ENCODE results near the gene OR10A3. TPM values are rescaled to one million over a fixed set of nuclear protein-coding genes. Genes with fewer than 3 reads are reported as not detected.

OR10A3 gene
- total RNA-seq, 5 donors from 2014 or later (not counting 1 experiment from before 2014, with no cell fraction given) = not detected

- Histone ChIP-seq H3K36me3 (ENCODE audit: control insufficient read depth in 2 of 2, extremely low read depth in 1 of 2, insufficient read depth in 1 of 2, low read length in 1 of 2) (no peaks in the 10 kb centered on the region), H3K27me3 (replicated peaks in 1 of 2; ENCODE audit: control insufficient read depth in 2 of 2, extremely low read depth in 1 of 2, insufficient read depth in 2 of 2, low read length in 1 of 2) (peaks cover 0 to 9% of the 10 kb centered on the region in 2 experiments), H3K4me3 (ENCODE audit: control insufficient read depth in 1 of 2, extremely low read depth in 1 of 2, low read length in 1 of 2) (no peak overlapping the region), H3K4me1 (ENCODE audit: control insufficient read depth in 1 of 2, extremely low read depth in 1 of 2, insufficient read depth in 2 of 2, low read length in 2 of 2) (no peaks in the 10 kb centered on the region), H3K9me3 (no peaks in the 10 kb centered on the region), H3K27ac (ENCODE audit: low read length) (no peak overlapping the region)
- no peak overlapping the region for H3K4me3 Mint-ChIP-seq
- no peaks in the 10 kb centered on the region for H3K36me3 Mint-ChIP-seq
- no peak for ATAC-seq (replicated peaks in 1 of 4)
- no peaks in the 10 kb centered on the region for H3K9me3 Mint-ChIP-seq
- WGBS (ENCODE audit: insufficient coverage) = no CpG with 5 or more reads among the region's 1 CpG
- POLR2A ChIA-PET = no interaction called here
- peaks cover 26 to 38% of the 10 kb centered on the region in 2 donors for H3K27me3 Mint-ChIP-seq
- no peak for DNase-seq
- no peak overlapping the region for H3K27ac Mint-ChIP-seq
- no peaks in the 10 kb centered on the region for H3K4me1 Mint-ChIP-seq
- CTCF ChIA-PET = interaction anchor here in 1 of 2 donors (0.6 kb wide), 1 partner anchor 39 kb away, joined by 3 read pairs; no protein-coding TSS in a partner anchor
Observed at GRCh38 chr11:7949934-7950333, 8.4 kb upstream of the OR10A3 start.

- Histone ChIP-seq H3K9me3 (no peaks in the 10 kb centered on the region), H3K27ac (ENCODE audit: low read length) (no peak overlapping the region), H3K4me1 (ENCODE audit: control insufficient read depth in 1 of 2, extremely low read depth in 1 of 2, insufficient read depth in 2 of 2, low read length in 2 of 2) (no peaks in the 10 kb centered on the region), H3K36me3 (ENCODE audit: control insufficient read depth in 2 of 2, extremely low read depth in 1 of 2, insufficient read depth in 1 of 2, low read length in 1 of 2) (no peaks in the 10 kb centered on the region), H3K4me3 (ENCODE audit: control insufficient read depth in 1 of 2, extremely low read depth in 1 of 2, low read length in 1 of 2) (no peak overlapping the region), H3K27me3 (replicated peaks in 1 of 2; ENCODE audit: control insufficient read depth in 2 of 2, extremely low read depth in 1 of 2, insufficient read depth in 2 of 2, low read length in 1 of 2) (peaks cover 0 to 14% of the 10 kb centered on the region in 2 experiments)
- no CpG with 5 or more reads among the region's 2 CpGs for WGBS (ENCODE audit: insufficient coverage)
- no peak overlapping the region for H3K27ac Mint-ChIP-seq
- no peak overlapping the region for H3K4me3 Mint-ChIP-seq
- peaks cover 9 to 26% (median 24%) of the 10 kb centered on the region in 3 donors for H3K9me3 Mint-ChIP-seq
- no peaks in the 10 kb centered on the region for H3K4me1 Mint-ChIP-seq
- CTCF ChIA-PET = no interaction called here
- no peaks in the 10 kb centered on the region for H3K36me3 Mint-ChIP-seq
- DNase-seq (no peak), ATAC-seq (replicated peaks in 1 of 4) (no peak)
- H3K27me3 Mint-ChIP-seq = peaks cover 13 to 27% of the 10 kb centered on the region in 2 donors
- POLR2A ChIA-PET = interaction anchor here in 1 of 2 donors (0.5 kb wide), 1 partner anchor 1888 kb away, joined by 3 read pairs; no protein-coding TSS in a partner anchor
Observed at GRCh38 chr11:7944123-7944522, 2.6 kb upstream of the OR10A3 start.

GRCh38 chr11:7941146-7941545 is 362 bp downstream of the OR10A3 start:
- Mint-ChIP-seq H3K9me3 (peaks cover 9 to 26% (median 24%) of the 10 kb centered on the region in 3 donors), H3K36me3 (no peaks in the 10 kb centered on the region), H3K4me3 (no peak overlapping the region), H3K4me1 (no peaks in the 10 kb centered on the region), H3K27ac (no peak overlapping the region), H3K27me3 (peaks cover 18% of the 10 kb centered on the region in 2 donors)
- no peak overlapping the region for H3K4me3 ChIP-seq (ENCODE audit: control insufficient read depth in 1 of 2, extremely low read depth in 1 of 2, low read length in 1 of 2)
- ChIA-PET POLR2A (no interaction called here), CTCF (no interaction called here)
- H3K36me3 ChIP-seq (ENCODE audit: control insufficient read depth in 2 of 2, extremely low read depth in 1 of 2, insufficient read depth in 1 of 2, low read length in 1 of 2) = no peaks in the 10 kb centered on the region
- no peak for DNase-seq
- H3K9me3 ChIP-seq = no peaks in the 10 kb centered on the region
- WGBS (ENCODE audit: insufficient coverage) = no CpG with 5 or more reads among the region's 5 CpGs
- no peaks in the 10 kb centered on the region for H3K4me1 ChIP-seq (ENCODE audit: control insufficient read depth in 1 of 2, extremely low read depth in 1 of 2, insufficient read depth in 2 of 2, low read length in 2 of 2)
- H3K27ac ChIP-seq (ENCODE audit: low read length) = no peak overlapping the region
- peaks cover 0 to 10% of the 10 kb centered on the region in 2 experiments for H3K27me3 ChIP-seq (replicated peaks in 1 of 2; ENCODE audit: control insufficient read depth in 2 of 2, extremely low read depth in 1 of 2, insufficient read depth in 2 of 2, low read length in 1 of 2)
- ATAC-seq (replicated peaks in 1 of 4) = no peak

GRCh38 chr11:7936615-7937014 is 4.9 kb downstream of the OR10A3 start:
- no peaks in the 10 kb centered on the region for H3K9me3 ChIP-seq
- ChIA-PET CTCF (interaction anchor here in 1 of 2 donors (0.7 kb wide), 1 partner anchor 50 kb away, joined by 3 read pairs; the partner anchor contains the start of gene EIF3F), POLR2A (no interaction called here)
- Mint-ChIP-seq H3K27me3 (peaks cover 38 to 39% of the 10 kb centered on the region in 2 donors), H3K36me3 (no peaks in the 10 kb centered on the region), H3K9me3 (peaks cover 0 to under 1% (median 0%) of the 10 kb centered on the region in 3 donors), H3K4me3 (no peak overlapping the region), H3K27ac (no peak overlapping the region), H3K4me1 (no peaks in the 10 kb centered on the region)
- ATAC-seq (replicated peaks in 1 of 4) (no peak), DNase-seq (no peak)
- no CpG with 5 or more reads among the region's 1 CpG for whole genome bisulfite sequencing (ENCODE audit: insufficient coverage)
- no peaks in the 10 kb centered on the region for H3K36me3 ChIP-seq (ENCODE audit: control insufficient read depth in 2 of 2, extremely low read depth in 1 of 2, insufficient read depth in 1 of 2, low read length in 1 of 2)
- H3K4me1 ChIP-seq (ENCODE audit: control insufficient read depth in 1 of 2, extremely low read depth in 1 of 2, insufficient read depth in 2 of 2, low read length in 2 of 2) = no peaks in the 10 kb centered on the region
- H3K4me3 ChIP-seq (ENCODE audit: control insufficient read depth in 1 of 2, extremely low read depth in 1 of 2, low read length in 1 of 2) = no peak overlapping the region
- no peak overlapping the region for H3K27ac ChIP-seq (ENCODE audit: low read length)
- peaks cover 0 to 6% of the 10 kb centered on the region in 2 experiments for H3K27me3 ChIP-seq (replicated peaks in 1 of 2; ENCODE audit: control insufficient read depth in 2 of 2, extremely low read depth in 1 of 2, insufficient read depth in 2 of 2, low read length in 1 of 2)

GRCh38 chr11:7931168-7931567 is 10.3 kb downstream of the OR10A3 start, which contains the start of gene OR10A6:
Gene OR10A6, minus strand, starts transcription at chr11:7931268. Its CDS starts 2,606 bp downstream, at chr11:7928662.
- no peak within 1 kb of the TSS for H3K4me3 ChIP-seq (ENCODE audit: control insufficient read depth in 1 of 2, extremely low read depth in 1 of 2, low read length in 1 of 2)
- H3K27ac Mint-ChIP-seq = no peak within 1 kb of the TSS
- WGBS (ENCODE audit: insufficient coverage) = no CpG with 5 or more reads among the region's 4 CpGs
- H3K27me3 ChIP-seq (replicated peaks in 1 of 2; ENCODE audit: control insufficient read depth in 2 of 2, extremely low read depth in 1 of 2, insufficient read depth in 2 of 2, low read length in 1 of 2) = peaks cover 0 to 2% of the 10 kb centered on the region in 2 experiments
- H3K9me3 ChIP-seq = no peaks in the 10 kb centered on the region
- H3K36me3 Mint-ChIP-seq = no peaks in the 10 kb centered on the region
- POLR2A ChIA-PET = no interaction called here
- DNase-seq (no peak), ATAC-seq (replicated peaks in 1 of 4) (no peak)
- H3K9me3 Mint-ChIP-seq = no peaks in the 10 kb centered on the region
- CTCF ChIA-PET = no interaction called here
- H3K27ac ChIP-seq (ENCODE audit: low read length) = no peak within 1 kb of the TSS
- no peak within 1 kb of the TSS for H3K4me3 Mint-ChIP-seq
- no peaks in the 10 kb centered on the region for H3K4me1 Mint-ChIP-seq
- peaks cover 36 to 39% of the 10 kb centered on the region in 2 donors for H3K27me3 Mint-ChIP-seq
- H3K36me3 ChIP-seq (ENCODE audit: control insufficient read depth in 2 of 2, extremely low read depth in 1 of 2, insufficient read depth in 1 of 2, low read length in 1 of 2) = no peaks in the 10 kb centered on the region
- no peaks in the 10 kb centered on the region for H3K4me1 ChIP-seq (ENCODE audit: control insufficient read depth in 1 of 2, extremely low read depth in 1 of 2, insufficient read depth in 2 of 2, low read length in 2 of 2)

- no peaks in the 10 kb centered on the region for H3K36me3 Mint-ChIP-seq
- no peaks in the 10 kb centered on the region for H3K9me3 Mint-ChIP-seq
- Histone ChIP-seq H3K36me3 (ENCODE audit: control insufficient read depth in 2 of 2, extremely low read depth in 1 of 2, insufficient read depth in 1 of 2, low read length in 1 of 2) (no peaks in the 10 kb centered on the region), H3K9me3 (no peaks in the 10 kb centered on the region), H3K4me3 (ENCODE audit: control insufficient read depth in 1 of 2, extremely low read depth in 1 of 2, low read length in 1 of 2) (no peak overlapping the region), H3K27ac (ENCODE audit: low read length) (no peak overlapping the region), H3K27me3 (replicated peaks in 1 of 2; ENCODE audit: control insufficient read depth in 2 of 2, extremely low read depth in 1 of 2, insufficient read depth in 2 of 2, low read length in 1 of 2) (peaks cover 0 to 4% of the 10 kb centered on the region in 2 experiments), H3K4me1 (ENCODE audit: control insufficient read depth in 1 of 2, extremely low read depth in 1 of 2, insufficient read depth in 2 of 2, low read length in 2 of 2) (no peaks in the 10 kb centered on the region)
- DNase-seq (no peak), ATAC-seq (replicated peaks in 1 of 4) (no peak)
- WGBS (ENCODE audit: insufficient coverage) = 72% methylated on average over 3 of the region's 6 CpGs
- CTCF ChIA-PET = no interaction called here
- H3K27me3 Mint-ChIP-seq = peaks cover 31 to 35% of the 10 kb centered on the region in 2 donors
- no peak overlapping the region for H3K4me3 Mint-ChIP-seq
- no peaks in the 10 kb centered on the region for H3K4me1 Mint-ChIP-seq
- H3K27ac Mint-ChIP-seq = no peak overlapping the region
- POLR2A ChIA-PET = no interaction called here
Observed at GRCh38 chr11:7927635-7928034, 13.9 kb downstream of the OR10A3 start.

All from T-cell (primary cell).